BJ (cell line): ENCODE measurements around the gene SHANK1. TPM values are rescaled to one million over a fixed set of nuclear protein-coding genes. Genes with fewer than 3 reads are reported as not detected.
"Not testable (repeated sequence)": the region's sequence is repeated elsewhere in the genome, so short reads cannot be mapped to it uniquely, and the experiment has no call there.

Experiments used
- CTCF ChIA-PET: fragments of 350-600 bp; formaldehyde crosslinking; extraction: SDS; loops from one replicate; lab custom pipeline; 2021; ENCODE audit warnings: antibody characterized with exemption, inconsistent platforms; lab: Yijun Ruan, JAX
- POLR2A ChIA-PET: fragments of 300-600 bp; sonication (Branson Sonifier 250); formaldehyde crosslinking; extraction: SDS; loops from one replicate; lab custom pipeline; 2021; ENCODE audit warnings: antibody characterized with exemption; lab: Charles Lee
- DNase-seq: peaks from one replicate; pipeline ENCODE4 v3.0.0-alpha.2; 2011; ENCODE audit warnings: low read depth
- H3K27me3 ChIP-seq: 2 replicates; pipeline ENCODE4 v1.6.0; 2011; ENCODE audit warnings: low read length; ENCODE audit not compliant: control insufficient read depth, insufficient read depth
- H3K36me3 ChIP-seq: 2 replicates; pipeline ENCODE4 v1.5.1; 2011; ENCODE audit warnings: low read length; ENCODE audit not compliant: control insufficient read depth, insufficient read depth
- H3K4me3 ChIP-seq: 2 replicates; pipeline ENCODE4 v1.5.1; 2011; ENCODE audit warnings: low read depth, mild to moderate bottlenecking, control low read depth, low read length
- polyA plus RNA-seq: library from polyadenylated mRNA; depleted of rRNA; stranded (reverse); fragments of >200 nt; gene quantifications from 2 replicates; pipeline ENCODE4 v1.2.3, GENCODE V29; 2011
- TF ChIP-seq, protein P1 (sequence below): IDR thresholded peaks from 2 replicates; pipeline ENCODE4 v1.5.1; 2011; ENCODE audit warnings: low read depth, mild to moderate bottlenecking, control low read depth, inconsistent platforms, low read length, moderate library complexity; ENCODE audit not compliant: insufficient read depth

Gene SHANK1
- polyA plus RNA-seq, 1 experiment: 1.8 TPM

DNA sequence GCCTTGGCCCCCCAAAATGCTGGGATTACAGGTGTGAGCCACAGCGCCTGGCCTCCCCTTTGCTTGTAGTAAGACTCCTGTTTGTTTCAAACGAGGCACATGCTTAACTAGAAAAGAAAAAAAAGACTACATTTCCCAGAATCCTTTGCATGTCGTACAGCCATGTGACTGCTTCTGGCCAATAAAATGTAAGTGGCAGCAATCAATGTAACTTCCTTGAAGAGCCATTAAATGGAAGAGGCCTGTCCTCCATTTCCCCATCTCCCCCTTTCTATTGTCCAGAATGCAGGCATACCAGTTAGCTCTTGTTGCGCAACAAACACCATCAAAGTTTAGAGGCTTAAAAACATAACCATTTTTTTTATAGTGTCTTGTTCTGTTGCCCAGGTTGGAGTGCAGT lies 40.3 kb upstream of the SHANK1 start:
- CTCF ChIA-PET: interaction anchor here (1.5 kb wide), 1 partner anchor 90 kb away, joined by 6 read pairs; no protein-coding TSS in a partner anchor

DNA sequence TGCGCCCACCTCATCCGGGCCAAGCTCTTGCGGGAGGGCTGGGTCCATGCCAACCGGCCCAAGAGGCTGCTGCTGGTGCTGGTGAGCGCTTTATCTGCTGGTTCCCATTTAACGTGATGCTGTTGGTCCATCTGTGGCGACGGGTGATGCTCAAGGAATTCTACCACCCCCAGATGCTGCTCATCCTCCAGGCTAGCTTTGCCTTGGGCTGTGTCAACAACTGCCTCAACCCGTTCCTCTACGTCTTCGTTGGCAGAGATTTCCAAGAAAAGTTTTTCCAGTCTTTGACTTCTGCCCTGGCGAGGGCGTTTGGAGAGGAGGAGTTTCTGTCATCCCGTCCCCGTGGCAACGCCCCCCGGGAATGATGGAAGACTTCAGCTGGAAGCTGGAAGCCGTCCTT lies 39.5 kb upstream of the SHANK1 start:
- H3K27me3 ChIP-seq, POLR2A ChIA-PET, H3K4me3 ChIP-seq, H3K36me3 ChIP-seq, DNase-seq: not testable (repeated sequence)
- CTCF ChIA-PET: interaction anchor here (1.5 kb wide), 1 partner anchor 89 kb away, joined by 6 read pairs; no protein-coding TSS in a partner anchor

More for the DNA sequence above, 40.3 kb upstream of the SHANK1 start:
- H3K4me3 ChIP-seq: no peak overlapping the region
- no peak for DNase-seq
- H3K36me3 ChIP-seq: no peaks in the 10 kb centered on the region
- TF ChIP-seq, protein P1, sequence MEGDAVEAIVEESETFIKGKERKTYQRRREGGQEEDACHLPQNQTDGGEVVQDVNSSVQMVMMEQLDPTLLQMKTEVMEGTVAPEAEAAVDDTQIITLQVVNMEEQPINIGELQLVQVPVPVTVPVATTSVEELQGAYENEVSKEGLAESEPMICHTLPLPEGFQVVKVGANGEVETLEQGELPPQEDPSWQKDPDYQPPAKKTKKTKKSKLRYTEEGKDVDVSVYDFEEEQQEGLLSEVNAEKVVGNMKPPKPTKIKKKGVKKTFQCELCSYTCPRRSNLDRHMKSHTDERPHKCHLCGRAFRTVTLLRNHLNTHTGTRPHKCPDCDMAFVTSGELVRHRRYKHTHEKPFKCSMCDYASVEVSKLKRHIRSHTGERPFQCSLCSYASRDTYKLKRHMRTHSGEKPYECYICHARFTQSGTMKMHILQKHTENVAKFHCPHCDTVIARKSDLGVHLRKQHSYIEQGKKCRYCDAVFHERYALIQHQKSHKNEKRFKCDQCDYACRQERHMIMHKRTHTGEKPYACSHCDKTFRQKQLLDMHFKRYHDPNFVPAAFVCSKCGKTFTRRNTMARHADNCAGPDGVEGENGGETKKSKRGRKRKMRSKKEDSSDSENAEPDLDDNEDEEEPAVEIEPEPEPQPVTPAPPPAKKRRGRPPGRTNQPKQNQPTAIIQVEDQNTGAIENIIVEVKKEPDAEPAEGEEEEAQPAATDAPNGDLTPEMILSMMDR: no peak
- POLR2A ChIA-PET: no interaction called here
- no peaks in the 10 kb centered on the region for H3K27me3 ChIP-seq

DNA sequence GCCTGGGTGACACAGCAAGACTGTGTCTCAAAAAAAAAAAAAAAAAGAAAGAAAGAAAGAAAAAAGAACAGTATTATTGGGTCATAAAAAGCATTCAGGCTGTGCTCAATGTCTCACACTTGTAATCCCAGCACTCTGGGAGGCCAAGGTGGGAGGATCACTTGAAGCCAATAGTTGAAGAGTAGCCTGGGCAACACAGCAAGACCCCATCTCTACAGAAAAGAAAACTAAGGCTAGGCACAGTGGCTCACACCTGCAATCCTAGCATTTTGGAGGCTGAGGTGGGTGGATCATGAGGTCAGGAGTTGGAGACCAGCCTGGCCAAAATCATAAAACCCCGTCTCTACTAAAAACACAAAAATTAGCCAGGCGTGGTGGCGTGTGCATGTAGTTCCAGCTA lies 38.0 kb upstream of the SHANK1 start:
- CTCF ChIA-PET, H3K4me3 ChIP-seq, H3K36me3 ChIP-seq, DNase-seq, H3K27me3 ChIP-seq, POLR2A ChIA-PET: not testable (repeated sequence)

DNA sequence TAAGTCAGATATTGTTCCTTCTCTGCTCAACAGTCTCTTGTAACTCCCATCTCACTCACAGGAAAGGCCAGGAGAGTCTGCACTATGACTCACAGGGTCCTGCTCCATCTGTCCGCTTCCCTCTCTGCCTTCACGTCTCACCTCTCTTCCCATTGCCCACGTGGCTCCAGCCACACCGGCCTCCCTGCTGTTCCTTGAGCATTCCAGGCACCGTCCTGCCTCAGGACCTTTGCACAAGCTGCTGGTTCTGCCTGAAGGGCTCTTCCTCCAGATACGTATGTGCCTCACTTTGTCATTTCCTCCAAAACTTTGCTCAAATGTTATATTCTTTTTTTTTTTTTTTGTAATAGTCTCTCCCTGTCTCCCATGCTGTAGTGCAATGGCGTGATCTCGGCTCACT lies 36.6 kb upstream of the SHANK1 start:
- H3K27me3 ChIP-seq, DNase-seq, CTCF ChIA-PET, H3K36me3 ChIP-seq, H3K4me3 ChIP-seq, POLR2A ChIA-PET: not testable (repeated sequence)

DNA sequence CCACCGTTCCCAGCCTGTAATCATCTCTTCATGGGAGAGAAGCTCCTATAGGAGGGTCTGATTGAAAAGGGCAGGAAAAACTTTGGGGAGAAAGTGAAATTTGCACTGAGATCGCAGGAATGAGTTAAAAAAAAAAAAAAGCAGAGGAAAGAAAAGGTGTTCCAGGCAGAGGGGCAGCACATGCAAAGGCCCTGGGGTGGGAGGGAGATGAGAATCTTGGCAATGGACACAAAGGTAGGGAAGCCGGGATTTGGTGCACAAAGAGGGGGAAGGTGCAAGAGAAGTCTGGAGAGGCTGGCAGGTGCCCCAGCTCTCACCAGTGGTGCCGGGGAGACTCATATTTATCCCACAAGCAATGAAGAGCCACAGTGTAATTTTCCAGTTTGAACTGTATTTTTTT lies 34.3 kb upstream of the SHANK1 start:
- Histone ChIP-seq H3K4me3 (no peak overlapping the region), H3K36me3 (no peaks in the 10 kb centered on the region), H3K27me3 (no peaks in the 10 kb centered on the region)
- ChIA-PET CTCF (interaction anchor here (1.5 kb wide), 1 partner anchor 10 kb away, joined by 3 read pairs; no protein-coding TSS in a partner anchor), POLR2A (no interaction called here)
- DNase-seq: no peak
- TF ChIP-seq, protein P1: no peak

DNA sequence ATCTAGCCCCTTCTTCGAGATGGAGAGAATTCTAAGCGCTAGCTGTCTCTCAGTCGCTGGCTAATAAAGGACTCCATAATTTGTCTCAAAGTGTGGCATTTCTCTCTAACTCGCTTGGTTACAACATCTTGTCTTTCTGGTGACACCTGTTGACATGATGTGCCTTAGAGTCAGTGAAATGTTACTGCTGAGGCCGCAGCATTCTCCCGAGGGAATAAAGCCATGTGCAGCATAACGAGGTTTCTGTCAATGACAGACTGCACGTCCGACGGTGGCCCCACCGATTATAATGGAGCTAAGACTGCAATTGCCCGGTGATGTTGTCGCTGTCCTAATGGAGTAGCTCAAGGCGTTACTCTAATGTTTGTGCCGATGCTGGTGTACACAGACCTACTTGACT lies 30.4 kb upstream of the SHANK1 start:
- H3K27me3 ChIP-seq: no peaks in the 10 kb centered on the region
- H3K4me3 ChIP-seq: no peak overlapping the region
- no peaks in the 10 kb centered on the region for H3K36me3 ChIP-seq
- no peak for DNase-seq
- POLR2A ChIA-PET: no interaction called here
- TF ChIP-seq, protein P1: no peak
- CTCF ChIA-PET: no interaction called here

DNA sequence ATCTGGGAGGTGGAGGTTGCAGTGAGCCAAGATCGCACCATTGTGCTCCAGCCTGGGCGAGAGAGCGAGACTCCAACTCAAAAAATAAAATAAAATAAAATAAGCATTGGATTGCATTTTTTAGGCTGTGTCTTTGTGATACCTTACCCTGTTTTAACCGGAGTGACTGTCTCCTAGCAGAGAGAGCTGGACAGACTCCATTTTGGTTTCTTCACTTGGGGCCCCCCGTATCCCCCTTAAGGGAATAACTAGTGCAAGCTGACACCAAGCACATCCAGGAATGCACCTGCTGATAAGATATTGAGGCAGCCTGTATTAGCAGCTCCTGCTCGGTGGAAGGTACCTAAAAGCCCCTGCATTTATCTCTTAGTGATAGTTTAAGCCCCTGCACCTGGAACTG lies 29.9 kb upstream of the SHANK1 start:
- ChIA-PET CTCF (no interaction called here), POLR2A (no interaction called here)
- H3K36me3 ChIP-seq: no peaks in the 10 kb centered on the region
- H3K27me3 ChIP-seq: no peaks in the 10 kb centered on the region
- DNase-seq: no peak
- no peak overlapping the region for H3K4me3 ChIP-seq
- TF ChIP-seq, protein P1: no peak

DNA sequence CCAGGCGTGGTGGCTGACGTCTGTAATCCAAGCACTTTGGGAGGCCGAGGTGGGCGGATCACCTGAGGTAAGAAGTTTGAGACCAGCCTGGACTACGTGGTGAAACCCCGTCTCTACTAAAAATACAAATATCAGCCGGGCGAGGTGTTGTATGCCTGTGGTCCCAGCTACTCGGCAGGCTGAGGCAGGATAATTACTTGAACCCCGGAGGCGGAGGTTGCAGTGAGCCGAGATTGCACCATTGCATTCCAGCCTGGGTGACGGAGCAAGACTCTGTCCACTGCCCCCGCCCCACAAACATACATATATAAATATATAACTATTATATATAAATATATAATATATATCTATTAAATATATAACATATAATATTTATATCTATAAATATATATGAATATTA lies 27.5 kb upstream of the SHANK1 start:
- H3K27me3 ChIP-seq, CTCF ChIA-PET, H3K4me3 ChIP-seq, POLR2A ChIA-PET, DNase-seq, H3K36me3 ChIP-seq: not testable (repeated sequence)
